OCI-LY7 (cell line): ENCODE data around the gene SCGN. TPM values are rescaled to one million over a fixed set of nuclear protein-coding genes. Genes with fewer than 3 reads are reported as not detected.

Experiments used
- BruUV-seq: library from RNA; stranded (reverse); fragments of 400-500 nt; replicated peaks from 2 replicates; lab custom pipeline; 2021; lab: Mats Ljungman, UMichigan
- CTCF ChIA-PET: fragments of 300-600 bp; sonication (Branson Sonifier 250); formaldehyde crosslinking; loops from one replicate; lab custom pipeline; 2022; ENCODE audit warnings: antibody characterized with exemption; ENCODE audit not compliant: unreplicated experiment; lab: Charles Lee
- POLR2A ChIA-PET: fragments of 300-600 bp; sonication (Branson Sonifier 250); formaldehyde crosslinking; loops from one replicate; lab custom pipeline; 2022; ENCODE audit warnings: antibody characterized with exemption; lab: Charles Lee
- DNase-seq: peaks from one replicate; pipeline ENCODE4 v3.0.0-alpha.2; 2015; ENCODE audit warnings: low spot score
- H2AFZ ChIP-seq: fragments of 200-600 bp; sonication (generic), shearing (Covaris generic); 2 replicates; pipeline ENCODE4 v1.6.1; 2014; ENCODE audit warnings: mild to moderate bottlenecking, antibody characterized with exemption, low read length, moderate library complexity
- H3K27ac ChIP-seq: fragments of 200-600 bp; sonication (generic); 2 replicates; pipeline ENCODE4 v1.5.1; 2014; ENCODE audit warnings: mixed run types, low read depth, mild to moderate bottlenecking, moderate library complexity, low read length, inconsistent platforms; ENCODE audit not compliant: poor library complexity, severe bottlenecking
- H3K36me3 ChIP-seq: fragments of 200-600 bp; sonication (generic); 2 replicates; pipeline ENCODE4 v1.6.1; 2014; ENCODE audit warnings: mild to moderate bottlenecking, antibody characterized with exemption, low read length, moderate library complexity, mixed read lengths; ENCODE audit not compliant: insufficient read depth
- H3K4me1 ChIP-seq: fragments of 200-600 bp; sonication (generic); 2 replicates; pipeline ENCODE4 v1.5.1; 2014; ENCODE audit warnings: mild to moderate bottlenecking, low read length; ENCODE audit not compliant: insufficient read depth, poor library complexity, severe bottlenecking
- H3K4me2 ChIP-seq: fragments of 200-600 bp; sonication (generic); 2 replicates; pipeline ENCODE4 v1.6.1; 2014; ENCODE audit warnings: mild to moderate bottlenecking, low read length
- H3K4me3 ChIP-seq: fragments of 200-600 bp; sonication (generic); 2 replicates; pipeline ENCODE4 v1.5.1; 2014; ENCODE audit warnings: mild to moderate bottlenecking, low read depth, low read length; ENCODE audit not compliant: poor library complexity, severe bottlenecking
- H3K79me2 ChIP-seq: fragments of 200-600 bp; sonication (generic); 2 replicates; pipeline ENCODE4 v1.6.1; 2016; ENCODE audit warnings: low read depth, mild to moderate bottlenecking, low read length, moderate library complexity, mixed read lengths; ENCODE audit not compliant: insufficient read depth
- H3K9me2 ChIP-seq: fragments of 200-600 bp; sonication (generic); 2 replicates; pipeline ENCODE4 v1.6.1; 2016; ENCODE audit warnings: mild to moderate bottlenecking, low read length, mixed read lengths; ENCODE audit not compliant: insufficient read depth
- H3K9me3 ChIP-seq: fragments of 200-600 bp; sonication (generic); 2 replicates; pipeline ENCODE4 v1.6.1; 2014; ENCODE audit warnings: mild to moderate bottlenecking, mixed run types, low read length, mixed read lengths
- H4K20me1 ChIP-seq: fragments of 200-600 bp; sonication (generic); 2 replicates; pipeline ENCODE4 v1.6.1; 2014; ENCODE audit warnings: mild to moderate bottlenecking, antibody characterized with exemption, low read length, moderate library complexity, mixed read lengths; ENCODE audit not compliant: insufficient read depth
- CTCF ChIP-seq: fragments of 200-600 bp; sonication (generic); conservative IDR thresholded peaks from 2 replicates; pipeline ENCODE4 v1.5.1; 2014; ENCODE audit warnings: mild to moderate bottlenecking, antibody characterized with exemption, low read length, moderate library complexity, mixed read lengths
- EZH2phosphoT487 ChIP-seq: fragments of 200-600 bp; sonication (generic); IDR thresholded peaks from 2 replicates; pipeline ENCODE4 v1.6.1; 2018; ENCODE audit warnings: low read depth, borderline replicate concordance, mild to moderate bottlenecking, mixed run types, antibody characterized with exemption, low read length, moderate library complexity, mixed read lengths
- intact Hi-C: fragments of 100-400 bp; cut with micrococcal nuclease; formaldehyde crosslinking; loops from one replicate; pipeline ENCODE4 v1.10.0; 2022; ENCODE audit not compliant: unreplicated experiment
- total RNA-seq, 2 experiments: library from RNA; depleted of rRNA in 1 of 2; stranded (reverse); fragments of >200 nt in 1 of 2; shearing (Covaris generic) in 1 of 2; gene quantifications; 2 replicates each; pipeline ENCODE4 v1.2.3, GENCODE V29; 2014 to 2022

SCGN gene
- total RNA-seq, 2 experiments from 2014 or later, result not detected

GRCh38 chr6:25685896-25686295 is 33.9 kb downstream of the SCGN start:
- Histone ChIP-seq H3K27ac (no peak overlapping the region), H3K4me2 (no peak overlapping the region), H3K79me2 (no peaks in the 10 kb centered on the region), H3K9me2 (0 out of 2 replicates have a peak, but pooled peaks cover 3% of the 10 kb centered on the region), H3K4me1 (no peaks in the 10 kb centered on the region), H4K20me1 (no peaks in the 10 kb centered on the region), H2AFZ (no peak overlapping the region), H3K9me3 (no peaks in the 10 kb centered on the region), H3K36me3 (no peaks in the 10 kb centered on the region), H3K4me3 (no peak overlapping the region)
- no TSS peak for BruUV-seq
- TF ChIP-seq EZH2phosphoT487, result no peak
- TF ChIP-seq CTCF, result no peak
- ChIA-PET CTCF (no interaction called here), POLR2A (no interaction called here)
- intact Hi-C loops, result no loop called here
- DNase-seq, result no peak

DNA sequence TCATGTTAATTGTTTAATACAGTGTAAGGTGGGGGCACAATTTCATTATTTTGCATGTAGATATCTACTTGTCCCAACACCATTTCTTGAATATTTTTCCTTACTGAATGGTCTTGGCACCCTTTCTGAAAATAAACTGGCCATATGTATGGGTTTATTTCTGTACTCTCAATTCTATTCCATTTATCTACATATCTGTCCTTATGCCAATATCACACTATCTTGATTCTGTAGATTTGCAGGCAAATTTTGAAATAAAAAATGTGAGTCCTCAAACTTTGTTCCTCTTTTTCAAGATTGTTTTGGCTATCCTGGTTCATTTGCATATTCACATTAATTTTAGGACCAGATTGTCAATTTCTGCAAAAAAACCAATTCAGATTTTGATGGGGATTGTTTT is 34.8 kb downstream of the SCGN start:
- no peak for DNase-seq
- H3K4me2 ChIP-seq, result no peak overlapping the region
- no peak overlapping the region for H3K27ac ChIP-seq
- CTCF ChIA-PET, result no interaction called here
- 0 out of 2 replicates have a peak, but pooled peaks cover 3% of the 10 kb centered on the region for H3K9me2 ChIP-seq
- no peaks in the 10 kb centered on the region for H3K9me3 ChIP-seq
- no peaks in the 10 kb centered on the region for H3K36me3 ChIP-seq
- no peak for TF ChIP-seq CTCF
- TF ChIP-seq EZH2phosphoT487, result no peak
- intact Hi-C loops, result no loop called here
- no peak overlapping the region for H3K4me3 ChIP-seq
- POLR2A ChIA-PET, result interaction anchor here (0.7 to 1.1 kb wide), 2 partner anchors 13 to 1719 kb away, joined by 3 read pairs; no protein-coding TSS in a partner anchor
- BruUV-seq, result no TSS peak
- H3K79me2 ChIP-seq, result no peaks in the 10 kb centered on the region
- no peaks in the 10 kb centered on the region for H4K20me1 ChIP-seq
- no peaks in the 10 kb centered on the region for H3K4me1 ChIP-seq
- no peak overlapping the region for H2AFZ ChIP-seq

DNA sequence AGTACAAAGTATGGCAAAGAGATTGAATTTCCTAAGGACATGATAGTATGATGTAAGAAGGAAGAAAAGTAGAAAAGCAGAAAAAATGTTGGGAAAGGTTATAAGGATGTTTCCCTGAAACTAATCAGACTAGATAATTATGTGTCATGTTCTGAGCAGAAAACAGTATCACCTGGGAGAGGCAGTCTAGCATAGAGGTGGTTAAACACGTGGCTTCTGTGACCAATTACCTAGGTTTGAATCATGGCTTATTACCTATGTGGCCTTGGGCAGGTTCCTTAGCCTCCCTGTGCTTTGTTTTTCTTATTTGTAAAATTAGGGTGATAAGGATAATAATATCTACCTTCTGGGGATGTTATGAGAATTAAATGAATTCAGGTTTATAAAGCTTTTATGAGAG is 38.0 kb downstream of the SCGN start:
- no peaks in the 10 kb centered on the region for H3K9me3 ChIP-seq
- ChIA-PET CTCF (no interaction called here), POLR2A (interaction anchor here (0.6 kb wide), 1 partner anchor 441 kb away, joined by 3 read pairs; no protein-coding TSS in a partner anchor)
- H3K9me2 ChIP-seq, result 0 out of 2 replicates have a peak, but pooled peaks cover 3% of the 10 kb centered on the region
- intact Hi-C loops, result no loop called here
- H3K27ac ChIP-seq, result no peak overlapping the region
- no TSS peak for BruUV-seq
- H3K4me3 ChIP-seq, result no peak overlapping the region
- no peaks in the 10 kb centered on the region for H3K4me1 ChIP-seq
- TF ChIP-seq EZH2phosphoT487, result no peak
- no peak for TF ChIP-seq CTCF
- no peaks in the 10 kb centered on the region for H3K79me2 ChIP-seq
- H2AFZ ChIP-seq, result no peak overlapping the region
- DNase-seq, result no peak
- no peak overlapping the region for H3K4me2 ChIP-seq
- no peaks in the 10 kb centered on the region for H3K36me3 ChIP-seq
- H4K20me1 ChIP-seq, result no peaks in the 10 kb centered on the region
